HG03439 (cell line): Measurements from ENCODE around the gene PPP1R26.
"Not testable (repeated sequence)": the region's sequence is repeated elsewhere in the genome, so short reads cannot be mapped to it uniquely, and the experiment has no call there.

Experiments
- ATAC-seq: cut with Tn5 transposase; IDR thresholded peaks from one replicate; pipeline ENCODE4 v1.9.1; 2021; ENCODE audit warnings: mild to moderate bottlenecking, moderate library complexity; ENCODE audit not compliant: unreplicated experiment

Gene PPP1R26

DNA sequence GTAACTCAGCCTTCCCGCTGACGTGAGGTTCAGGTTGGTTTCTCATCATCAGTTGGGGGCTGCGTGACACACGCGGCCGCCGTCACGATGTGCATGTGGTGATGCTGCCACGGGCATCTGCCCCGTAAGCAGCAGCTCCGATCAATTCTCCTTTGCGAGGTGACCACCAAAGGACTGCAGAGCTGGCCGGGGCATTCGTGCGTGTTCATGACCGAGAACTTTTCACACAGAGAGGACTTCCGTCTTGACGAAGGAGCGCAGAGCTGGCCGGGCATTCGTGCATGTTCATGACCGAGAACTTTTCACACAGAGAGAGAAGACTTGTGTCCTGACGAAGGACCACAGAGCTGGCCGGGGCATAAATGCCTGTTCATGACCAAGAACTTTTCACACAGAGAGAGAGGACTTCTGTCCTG, 37.8 kb downstream of the PPP1R26 start:
- no peak for ATAC-seq

DNA sequence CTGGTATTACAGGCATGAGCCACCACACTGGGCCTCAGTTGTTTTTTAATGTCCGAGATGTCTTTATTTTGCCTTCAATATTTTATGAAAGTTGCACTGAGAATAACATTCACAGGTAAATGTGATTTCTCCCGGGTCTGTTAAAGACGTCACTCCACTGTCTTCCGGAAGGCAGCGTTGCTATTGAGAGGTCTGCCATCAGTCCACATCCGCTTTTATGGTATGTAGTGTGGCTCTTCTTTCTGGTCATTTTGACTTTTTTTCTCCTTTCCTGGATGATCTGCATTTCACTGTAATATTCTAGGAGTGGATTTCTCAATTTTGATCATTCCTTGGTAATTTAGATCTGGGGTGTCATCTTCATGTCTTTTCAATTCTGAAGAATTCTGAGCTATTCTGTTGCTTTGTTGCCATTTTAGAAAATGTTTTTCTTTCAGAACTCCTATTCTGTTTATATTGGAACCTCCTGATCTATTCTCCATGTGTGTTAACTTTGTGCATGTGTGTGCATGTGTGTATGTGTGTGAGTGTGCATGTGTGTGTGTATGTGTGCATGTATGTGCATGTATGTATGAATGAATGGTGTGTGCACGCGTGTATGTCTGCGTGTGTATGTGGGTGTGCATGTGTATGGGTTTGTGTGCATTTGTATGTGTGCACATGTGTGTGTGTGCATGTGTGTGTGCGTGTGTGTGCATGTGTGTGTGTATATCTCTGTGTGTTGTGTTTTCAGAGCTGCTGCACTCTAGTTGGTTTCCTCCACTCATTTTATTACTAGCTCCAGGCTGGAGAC, 39.8 kb downstream of the PPP1R26 start:
- no peak for ATAC-seq

DNA sequence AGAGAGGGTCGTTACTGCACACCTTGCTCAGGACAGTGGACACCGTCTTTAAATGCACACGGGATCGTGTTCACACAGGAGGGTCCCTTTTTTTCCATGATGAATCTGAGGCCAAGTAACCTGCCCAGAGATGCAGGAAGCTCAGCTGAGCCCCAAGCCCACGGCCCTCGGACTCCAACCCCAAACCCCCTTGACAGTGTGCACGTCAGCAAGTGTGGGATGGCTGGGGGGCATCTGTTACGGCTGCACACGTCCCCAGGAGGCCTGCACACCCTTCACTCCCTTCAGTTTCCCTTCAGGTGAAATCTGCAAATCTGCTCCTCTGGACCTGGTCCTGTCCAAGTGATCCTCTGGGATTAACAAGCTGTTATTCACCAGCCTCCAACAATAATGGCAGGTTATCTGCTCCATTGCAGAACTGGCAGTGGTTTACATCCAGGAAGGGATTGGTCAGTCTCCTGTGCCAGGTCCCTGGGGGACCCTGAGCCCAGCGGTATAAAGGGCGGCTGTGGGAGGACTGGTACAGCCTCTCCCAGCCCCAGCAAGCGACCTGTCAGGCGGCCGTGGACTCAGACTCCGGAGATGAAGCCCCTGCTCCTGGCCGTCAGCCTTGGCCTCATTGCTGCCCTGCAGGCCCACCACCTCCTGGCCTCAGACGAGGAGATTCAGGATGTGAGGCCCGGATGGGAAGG, 41.5 kb downstream of the PPP1R26 start, which contains the start of gene LCN1:
LCN1 (plus strand) TSS at position 525 of the 692 bp plus-strand sequence; CDS start at position 583, 58 bp downstream.
- no peak for ATAC-seq

DNA sequence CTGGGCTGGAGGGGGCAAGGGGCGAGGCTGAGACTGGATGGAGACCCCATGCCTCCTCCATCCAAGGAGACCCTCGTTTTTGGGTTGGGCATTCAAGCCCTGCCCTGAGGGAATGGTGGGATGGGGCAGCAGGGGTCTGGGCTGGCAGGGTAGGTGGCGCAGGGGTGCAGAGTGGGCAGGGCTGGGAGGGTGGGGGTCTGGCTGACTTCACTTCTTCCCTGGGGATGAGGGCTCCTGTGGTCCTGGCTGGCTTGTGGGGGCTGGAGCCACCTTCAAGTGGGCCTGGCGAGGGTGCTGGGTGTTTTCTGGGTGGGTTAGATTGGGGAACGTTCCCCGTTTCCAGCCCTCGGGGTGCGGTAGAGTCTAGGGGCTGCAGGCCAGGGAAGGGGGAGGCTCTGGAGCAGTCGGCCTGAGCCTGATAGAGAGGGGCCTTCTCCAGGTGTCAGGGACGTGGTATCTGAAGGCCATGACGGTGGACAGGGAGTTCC, 42.1 kb downstream of the PPP1R26 start:
- ATAC-seq = no peak

GRCh38 chr9:135522137-135522877, 42.7 kb downstream of the PPP1R26 start:
- no peak for ATAC-seq

- no peak for ATAC-seq
Measured at GRCh38 chr9:135522931-135523330, 43.3 kb downstream of the PPP1R26 start.

GRCh38 chr9:135523521-135524129, 44.0 kb downstream of the PPP1R26 start:
- ATAC-seq = no peak

DNA sequence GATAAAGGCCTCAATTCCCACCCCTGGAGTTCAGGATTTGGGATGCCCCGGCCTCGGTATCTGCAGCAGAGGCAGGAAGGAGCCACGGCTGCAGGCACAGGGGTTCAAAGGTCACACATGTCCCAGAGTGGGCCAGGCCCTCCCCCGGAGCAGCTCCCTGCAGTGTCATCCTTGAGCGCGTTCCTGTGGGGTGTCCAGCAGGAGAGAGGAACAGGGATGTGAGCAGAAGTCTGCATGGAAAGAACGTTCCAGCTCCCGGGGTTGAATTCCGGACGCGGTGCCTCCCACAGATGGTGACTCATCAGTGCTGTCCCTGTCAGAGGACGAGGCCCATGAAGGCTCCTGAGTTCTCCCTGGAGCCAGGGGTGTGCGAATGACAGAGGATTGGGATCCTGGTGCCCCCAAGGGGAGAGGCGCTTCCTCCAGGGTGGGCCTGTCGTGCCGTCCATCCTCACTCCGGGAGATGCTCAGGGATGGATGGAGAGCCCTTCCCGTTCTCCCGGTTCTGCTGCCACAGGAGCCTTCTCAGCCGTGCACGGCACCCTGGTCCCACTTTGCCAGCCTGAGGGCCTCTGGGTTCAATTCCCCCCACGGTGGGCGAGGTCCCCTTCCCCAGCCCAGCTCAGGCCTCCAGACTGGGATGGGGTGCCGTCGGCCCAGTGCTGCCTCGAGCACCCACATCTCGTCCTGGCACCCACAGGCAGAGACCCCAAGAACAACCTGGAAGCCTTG, 44.7 kb downstream of the PPP1R26 start:
- no peak for ATAC-seq

DNA sequence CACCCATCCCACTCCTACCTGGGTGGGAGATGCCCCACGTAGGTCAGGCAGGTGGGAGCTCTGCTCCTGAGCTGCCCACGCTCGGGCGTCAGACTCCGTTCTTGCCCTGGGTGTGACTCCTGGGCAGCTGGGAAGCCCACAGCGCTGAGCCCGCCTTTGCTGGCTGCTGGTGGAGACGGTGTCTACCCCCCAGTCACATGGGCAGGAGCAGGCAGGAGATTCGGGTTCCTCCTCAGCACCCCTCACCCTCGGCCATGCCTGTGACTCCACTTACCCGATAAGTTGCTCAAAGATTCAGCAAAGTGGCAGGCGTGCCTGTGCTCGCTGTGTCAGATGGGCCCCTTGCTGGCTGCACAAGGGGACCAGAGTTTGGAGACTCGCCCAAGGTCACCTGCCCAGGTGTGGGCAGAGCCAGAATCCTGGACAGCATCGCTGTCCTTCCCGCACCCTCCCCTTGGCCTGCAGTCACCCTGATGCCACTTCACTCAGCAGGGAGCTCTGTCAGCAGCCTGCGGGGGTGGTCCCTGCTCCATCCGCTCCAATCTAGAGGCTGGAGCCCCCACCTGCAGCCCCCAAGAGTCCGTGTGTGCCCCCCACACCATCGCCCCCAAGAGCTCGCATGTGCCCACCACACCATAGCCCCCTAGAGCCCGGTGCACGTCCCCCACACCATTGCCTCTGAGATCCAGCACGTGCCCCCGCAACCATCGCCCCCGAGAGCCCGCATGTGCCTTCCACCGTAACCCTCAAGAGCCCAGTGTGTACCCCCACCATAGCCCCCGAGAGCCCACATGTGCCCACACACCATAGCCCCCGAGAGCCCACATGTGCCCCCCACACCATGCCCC, 45.9 kb downstream of the PPP1R26 start:
- ATAC-seq = no peak

DNA sequence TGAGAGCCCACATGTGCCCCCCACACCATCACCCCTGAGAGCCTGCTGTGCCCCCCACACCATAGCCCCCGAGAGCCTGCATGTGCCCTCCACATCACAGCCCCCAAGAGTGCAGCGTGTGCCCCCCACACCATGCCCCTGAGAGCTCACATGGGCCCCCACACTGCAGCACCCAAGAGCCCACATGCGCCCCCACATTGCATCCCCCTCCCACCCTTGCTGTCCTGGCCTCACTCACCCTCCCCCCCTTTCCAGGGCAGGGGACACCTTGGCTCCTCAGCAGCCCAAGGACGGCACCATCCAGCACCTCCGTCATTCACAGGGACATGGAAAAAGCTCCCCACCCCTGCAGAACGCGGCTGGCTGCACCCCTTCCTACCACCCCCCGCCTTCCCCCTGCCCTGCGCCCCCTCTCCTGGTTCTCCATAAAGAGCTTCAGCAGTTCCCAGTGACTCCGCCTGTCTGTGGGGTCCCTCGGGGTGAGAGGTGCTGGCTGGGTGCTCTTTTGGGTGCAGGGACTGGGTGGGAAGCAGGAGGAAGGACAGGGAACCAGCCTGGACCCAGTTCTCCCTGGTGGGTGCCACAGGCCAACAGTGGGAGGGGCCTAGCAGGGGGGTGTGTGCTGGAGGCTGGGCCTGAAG, 46.6 kb downstream of the PPP1R26 start:
- ATAC-seq = no peak

- no peak for ATAC-seq
Measured at GRCh38 chr9:135526730-135527571, 47.4 kb downstream of the PPP1R26 start.

DNA sequence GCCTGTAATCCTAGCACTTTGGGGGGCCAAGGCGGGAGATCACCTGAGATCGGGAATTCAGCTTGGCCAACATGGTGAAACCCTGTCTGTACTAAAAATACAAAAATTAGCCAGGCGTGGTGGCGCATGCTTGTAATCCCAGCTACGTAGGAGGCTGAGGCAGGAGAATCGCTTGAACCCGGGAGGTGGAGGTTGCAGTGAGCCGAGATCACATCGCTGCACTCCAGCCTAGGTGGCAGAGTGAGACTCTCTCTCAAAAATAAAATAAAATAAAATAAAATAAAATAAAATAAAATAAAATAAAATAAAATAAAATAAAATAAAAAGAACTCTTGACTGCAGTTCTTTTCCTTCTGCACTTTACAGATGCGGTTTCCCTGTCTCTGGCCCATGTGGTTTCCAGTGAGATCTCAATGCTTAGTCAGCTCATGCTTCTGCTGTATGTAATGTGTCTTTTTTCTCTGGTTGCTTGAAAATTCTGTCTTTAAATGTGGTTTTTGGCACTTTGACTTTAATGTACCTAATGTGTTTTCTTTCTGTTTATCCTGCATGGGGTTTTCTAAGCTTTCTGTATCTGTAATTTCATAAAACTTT, 49.4 kb downstream of the PPP1R26 start:
- not testable (repeated sequence) for ATAC-seq

- ATAC-seq = no peak
Measured at GRCh38 chr9:135530146-135530545, 50.6 kb downstream of the PPP1R26 start.

- no peak for ATAC-seq
Measured at GRCh38 chr9:135531096-135531495, 51.5 kb downstream of the PPP1R26 start.

GRCh38 chr9:135533113-135533512, 53.5 kb downstream of the PPP1R26 start:
- no peak for ATAC-seq

GRCh38 chr9:135533674-135534073, 54.1 kb downstream of the PPP1R26 start:
- ATAC-seq = no peak

GRCh38 chr9:135534192-135534711, 54.7 kb downstream of the PPP1R26 start:
- ATAC-seq = not testable (repeated sequence)
